Tibial nerve (tissue), 4 donors: Measurements from ENCODE around the gene SMAD3. TPM values are rescaled to one million over a fixed set of nuclear protein-coding genes. Genes with fewer than 3 reads are reported as not detected.

Experiments
- DNase-seq, 2 donors: peaks; one replicate each; pipeline ENCODE4 v3.0.0-alpha.2; 2019; ENCODE audit warnings: low spot score in 2 of 2
- H3K27ac ChIP-seq, 4 donors: fragments of 200-600 bp; sonication (generic) in 3 of 4; one replicate each; pipeline ENCODE4 v1.5.1; 2017 to 2019; ENCODE audit warnings: mild to moderate bottlenecking in 1 of 4
- H3K27me3 ChIP-seq, 2 donors: fragments of 200-600 bp; sonication (generic) in 1 of 2; one replicate each; pipeline versions ENCODE4 v1.5.1 to v1.6.0; 2017 to 2019
- H3K36me3 ChIP-seq, 3 donors: fragments of 200-600 bp; sonication (generic); one replicate each; pipeline ENCODE4 v1.5.1; 2018 to 2019
- H3K4me1 ChIP-seq, 4 donors: fragments of 200-600 bp; sonication (generic) in 3 of 4; one replicate each; pipeline ENCODE4 v1.5.1; 2017 to 2019
- H3K4me3 ChIP-seq, 4 donors: fragments of 200-600 bp; sonication (generic) in 3 of 4; one replicate each; pipeline ENCODE4 v1.5.1; 2017 to 2019; ENCODE audit warnings: mild to moderate bottlenecking in 1 of 4, moderate library complexity in 1 of 4
- H3K9me3 ChIP-seq, 4 donors: fragments of 200-600 bp; sonication (generic) in 3 of 4; one replicate each; pipeline ENCODE4 v1.5.1; 2017 to 2019
- EP300 ChIP-seq, 2 donors: sonication (generic); formaldehyde crosslinking; IDR thresholded peaks; one replicate each; pipeline ENCODE4 v1.6.1; 2017; ENCODE audit warnings: antibody characterized with exemption in 2 of 2, mild to moderate bottlenecking in 1 of 2
- POLR2A ChIP-seq, 2 donors: fragments of 450-650 bp; IDR thresholded peaks; one replicate each; pipeline ENCODE4 v1.6.1; 2017; ENCODE audit warnings: antibody characterized with exemption in 2 of 2, mild to moderate bottlenecking in 2 of 2, moderate library complexity in 2 of 2
- WGBS, 2 donors: methylation state at CpG; one replicate each; pipeline ENCODE4 v1.1.5; 2018; 5-methylcytosine and 5-hydroxymethylcytosine counted together
- total RNA-seq, 4 donors: library from RNA; depleted of rRNA; stranded (reverse); fragments of >200 nt; gene quantifications; one replicate each; pipeline ENCODE4 v1.1.0, GENCODE V29; 2016
- TF ChIP-seq, protein P1 (sequence below), 5 experiments: fragments of 200-600 bp in 3 of 5; fragments of 450-650 bp in 2 of 5; sonication (generic) in 3 of 5; IDR thresholded peaks; one replicate each; pipeline ENCODE4 v1.5.1; 2016 to 2019; ENCODE audit warnings: antibody characterized with exemption in 5 of 5, mild to moderate bottlenecking in 3 of 5, moderate library complexity in 2 of 5

SMAD3 gene
- total RNA-seq, 4 donors from 2014 or later = 36.3 to 68.6 (median 44.1) TPM

DNA sequence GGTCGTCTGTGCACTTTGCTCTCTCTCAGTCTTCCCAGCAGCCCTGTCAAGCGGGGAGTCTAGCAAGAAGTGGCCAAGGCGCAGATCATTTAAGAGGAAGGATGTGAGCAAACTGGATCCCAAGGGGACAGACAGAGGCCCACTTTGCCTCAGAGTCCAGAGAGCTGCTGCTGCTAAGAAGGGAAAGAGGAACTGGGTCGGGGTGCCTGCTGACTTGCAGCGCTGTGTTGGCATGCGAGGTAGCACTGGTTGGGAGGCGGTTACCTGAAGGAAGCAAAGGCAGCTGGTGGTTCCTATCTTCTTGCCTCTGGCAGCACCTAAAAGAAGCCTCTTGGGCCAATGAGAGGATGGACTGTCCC, 28.1 kb downstream of the SMAD3 start:
- H3K27me3 ChIP-seq = no peaks in the 10 kb centered on the region
- peaks cover 0 to 73% (median 45%) of the 10 kb centered on the region in 4 donors for H3K4me1 ChIP-seq
- DNase-seq = peak in 1 of 2 donors; percentile 20
- H3K27ac ChIP-seq = no peak overlapping the region
- H3K36me3 ChIP-seq = peaks cover 0 to 20% (median 0%) of the 10 kb centered on the region in 3 donors
- TF ChIP-seq EP300 (IDR thresholded peaks at IDR 0.05) (peak in 1 of 2 donors; percentile 25), POLR2A (IDR thresholded peaks at IDR 0.05) (no peak)
- H3K9me3 ChIP-seq = no peaks in the 10 kb centered on the region
- no peak overlapping the region for H3K4me3 ChIP-seq
- 84 to 94% methylated on average over 7 of the region's 7 CpGs for WGBS, 2 donors

DNA sequence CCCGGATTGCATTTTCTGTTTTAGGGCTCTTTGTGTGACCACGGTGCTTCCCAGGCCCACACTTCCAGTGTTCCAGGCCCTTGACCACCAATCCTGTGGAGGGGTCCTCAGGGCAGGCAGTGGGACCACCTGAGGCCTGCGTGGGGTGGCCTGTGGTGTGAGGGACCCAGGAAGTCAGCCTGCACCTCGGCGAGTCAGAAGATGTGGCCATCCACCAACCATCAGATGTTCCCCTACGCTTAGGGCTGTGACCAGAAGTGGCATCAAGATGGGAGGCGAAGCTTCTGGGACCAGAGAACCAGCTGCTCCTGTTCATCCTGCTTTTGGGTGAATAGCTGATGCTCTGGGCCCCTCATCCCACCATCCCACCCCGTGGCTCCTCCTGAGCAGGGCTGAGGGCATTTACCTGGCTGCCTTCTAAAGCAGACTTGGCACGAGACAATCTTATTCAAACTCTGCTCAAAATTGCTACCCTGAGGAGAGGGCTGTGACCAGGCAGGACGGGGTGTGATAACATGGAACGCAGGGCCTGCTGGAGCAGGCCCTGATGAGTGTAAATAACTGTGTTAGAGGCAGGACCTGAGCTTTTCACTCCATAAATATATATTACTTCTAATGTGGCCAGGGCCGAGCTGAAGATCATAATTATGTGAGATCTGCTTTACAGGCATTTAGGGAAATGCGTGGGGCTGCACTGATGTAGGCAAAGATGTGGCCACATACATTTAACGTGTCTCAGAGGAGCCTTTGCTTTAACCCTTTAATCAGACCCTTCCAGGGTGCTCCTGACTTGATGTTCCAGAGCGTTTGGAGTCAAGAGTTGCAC, 28.8 kb downstream of the SMAD3 start:
- Histone ChIP-seq H3K27me3 (no peaks in the 10 kb centered on the region), H3K36me3 (peaks cover 0 to 20% (median 0%) of the 10 kb centered on the region in 3 donors), H3K4me1 (peaks cover 0 to 73% (median 43%) of the 10 kb centered on the region in 4 donors), H3K27ac (no peak overlapping the region), H3K4me3 (no peak overlapping the region), H3K9me3 (no peaks in the 10 kb centered on the region)
- TF ChIP-seq, protein P1, sequence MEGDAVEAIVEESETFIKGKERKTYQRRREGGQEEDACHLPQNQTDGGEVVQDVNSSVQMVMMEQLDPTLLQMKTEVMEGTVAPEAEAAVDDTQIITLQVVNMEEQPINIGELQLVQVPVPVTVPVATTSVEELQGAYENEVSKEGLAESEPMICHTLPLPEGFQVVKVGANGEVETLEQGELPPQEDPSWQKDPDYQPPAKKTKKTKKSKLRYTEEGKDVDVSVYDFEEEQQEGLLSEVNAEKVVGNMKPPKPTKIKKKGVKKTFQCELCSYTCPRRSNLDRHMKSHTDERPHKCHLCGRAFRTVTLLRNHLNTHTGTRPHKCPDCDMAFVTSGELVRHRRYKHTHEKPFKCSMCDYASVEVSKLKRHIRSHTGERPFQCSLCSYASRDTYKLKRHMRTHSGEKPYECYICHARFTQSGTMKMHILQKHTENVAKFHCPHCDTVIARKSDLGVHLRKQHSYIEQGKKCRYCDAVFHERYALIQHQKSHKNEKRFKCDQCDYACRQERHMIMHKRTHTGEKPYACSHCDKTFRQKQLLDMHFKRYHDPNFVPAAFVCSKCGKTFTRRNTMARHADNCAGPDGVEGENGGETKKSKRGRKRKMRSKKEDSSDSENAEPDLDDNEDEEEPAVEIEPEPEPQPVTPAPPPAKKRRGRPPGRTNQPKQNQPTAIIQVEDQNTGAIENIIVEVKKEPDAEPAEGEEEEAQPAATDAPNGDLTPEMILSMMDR (IDR thresholded peaks at IDR 0.05) = no peak
- TF ChIP-seq POLR2A (IDR thresholded peaks at IDR 0.05) = no peak
- TF ChIP-seq EP300 (IDR thresholded peaks at IDR 0.05) = no peak
- 79 to 86% methylated on average over 11 to 15 of the region's 15 CpGs for WGBS, 2 donors
- no peak for DNase-seq

GRCh38 chr15:67095912-67096311, 30.5 kb downstream of the SMAD3 start:
- Histone ChIP-seq H3K9me3 (no peaks in the 10 kb centered on the region), H3K27me3 (no peaks in the 10 kb centered on the region), H3K27ac (no peak overlapping the region), H3K36me3 (peaks cover 0 to 20% (median 0%) of the 10 kb centered on the region in 3 donors), H3K4me3 (no peak overlapping the region), H3K4me1 (peaks cover 0 to 67% (median 32%) of the 10 kb centered on the region in 4 donors)
- DNase-seq = no peak
- WGBS, 2 donors = 90 to 92% methylated on average over 7 of the region's 7 CpGs
- TF ChIP-seq EP300 (IDR thresholded peaks at IDR 0.05) (no peak), POLR2A (IDR thresholded peaks at IDR 0.05) (no peak)
- TF ChIP-seq, protein P1 (IDR thresholded peaks at IDR 0.05) = no peak

DNA sequence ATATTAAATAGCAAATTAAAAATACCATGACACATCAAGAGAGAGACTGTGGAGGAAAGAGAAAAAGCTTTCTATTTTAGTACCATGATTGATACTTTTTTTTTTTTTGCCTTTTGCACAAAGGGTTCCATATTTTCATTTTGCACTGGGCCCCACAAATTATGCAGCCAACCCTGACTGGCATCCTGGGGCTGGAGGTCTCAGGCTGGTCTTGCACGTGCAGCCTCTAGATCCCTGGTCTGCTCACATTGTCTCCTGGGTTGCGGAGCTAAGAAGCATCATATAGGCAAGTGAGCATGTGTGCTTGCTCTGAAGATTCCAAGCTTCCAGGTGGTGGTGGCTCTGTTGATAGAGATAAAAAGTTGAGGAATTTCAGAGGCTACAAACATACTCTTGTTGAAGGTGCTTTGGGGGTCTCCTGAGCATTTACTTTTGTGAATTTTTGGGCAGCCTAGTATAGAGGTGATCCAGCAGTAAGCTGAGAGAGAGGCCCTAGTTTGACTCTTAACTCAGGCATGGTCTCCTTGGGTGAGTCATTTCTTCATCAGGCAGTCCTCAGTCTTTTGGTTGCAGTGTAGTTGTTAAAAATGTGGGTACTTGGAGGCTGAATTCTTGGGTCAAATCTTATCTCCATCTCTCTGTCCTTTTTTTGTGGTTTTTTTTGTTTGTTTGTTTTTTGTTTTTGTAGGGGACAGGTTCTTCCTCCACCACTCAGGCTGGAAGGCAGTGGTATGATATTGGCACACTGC, 31.3 kb downstream of the SMAD3 start:
- Histone ChIP-seq H3K4me1 (peaks cover 0 to 67% (median 31%) of the 10 kb centered on the region in 4 donors), H3K27ac (no peak overlapping the region), H3K9me3 (no peaks in the 10 kb centered on the region), H3K36me3 (peaks cover 0 to 20% (median 0%) of the 10 kb centered on the region in 3 donors), H3K27me3 (no peaks in the 10 kb centered on the region), H3K4me3 (no peak overlapping the region)
- TF ChIP-seq EP300 (IDR thresholded peaks at IDR 0.05) (no peak), POLR2A (IDR thresholded peaks at IDR 0.05) (no peak)
- TF ChIP-seq, protein P1 (IDR thresholded peaks at IDR 0.05) = no peak
- WGBS, 2 donors = 88 to 95% methylated on average over 2 of the region's 2 CpGs
- no peak for DNase-seq

- H3K4me1 ChIP-seq = peaks cover 0 to 67% (median 30%) of the 10 kb centered on the region in 4 donors
- DNase-seq = no peak
- H3K9me3 ChIP-seq = no peaks in the 10 kb centered on the region
- peak overlapping the region in 2 of 4 donors; percentile 80 for H3K27ac ChIP-seq
- whole genome bisulfite sequencing, 2 donors = 97 to 99% methylated on average over 4 of the region's 4 CpGs
- H3K4me3 ChIP-seq = no peak overlapping the region
- TF ChIP-seq, protein P1 (IDR thresholded peaks at IDR 0.05) = no peak
- no peak for TF ChIP-seq EP300 (IDR thresholded peaks at IDR 0.05)
- no peak for TF ChIP-seq POLR2A (IDR thresholded peaks at IDR 0.05)
- H3K36me3 ChIP-seq = peaks cover 0 to 20% (median 0%) of the 10 kb centered on the region in 3 donors
- no peaks in the 10 kb centered on the region for H3K27me3 ChIP-seq
These were observed 32.0 kb downstream of the SMAD3 start for GRCh38 chr15:67097424-67097823.
